ENCODE measurements around the gene PARP9. TPM values are rescaled to one million over a fixed set of nuclear protein-coding genes. Genes with fewer than 3 reads are reported as not detected.

The PARP9 gene
- polyA plus RNA-seq, 3 donors: 16.9 to 18.3 (median 17.2) TPM

GRCh38 chr3:122496508-122496907 lies 67.6 kb downstream of the PARP9 start:
- no peak for DNase-seq (ENCODE audit: low read depth in 3 of 3, low spot score in 2 of 3)

- no peak for DNase-seq (ENCODE audit: low read depth in 3 of 3, low spot score in 2 of 3)
Measured at GRCh38 chr3:122493296-122493695, 70.8 kb downstream of the PARP9 start.

GRCh38 chr3:122488262-122488973 lies 75.7 kb downstream of the PARP9 start:
- DNase-seq (ENCODE audit: low read depth in 3 of 3, low spot score in 2 of 3): no peak

- DNase-seq (ENCODE audit: low read depth in 3 of 3, low spot score in 2 of 3): no peak
Measured at GRCh38 chr3:122484985-122485384, 79.1 kb downstream of the PARP9 start.

- DNase-seq (ENCODE audit: low read depth in 3 of 3, low spot score in 2 of 3): no peak
Measured at GRCh38 chr3:122481390-122481789, 82.7 kb downstream of the PARP9 start.

Other genes with a start within 250 kb of the PARP9 start
- gene CSTA, start 239.1 kb downstream of the PARP9 start, polyA plus RNA-seq (ENCODE audit: insufficient read length in 3 of 3): 1 to 10 TPM in 1 of 3 donors, under 1 TPM in 2; 0.37 to 1.2 (median 0.93) TPM
- gene MIX23, start 181.1 kb downstream of the PARP9 start, polyA plus RNA-seq (ENCODE audit: insufficient read length in 3 of 3): 10 to 100 TPM; 54.5 to 59.4 (median 58.0) TPM
- gene FAM162A, start 180.1 kb downstream of the PARP9 start, polyA plus RNA-seq (ENCODE audit: insufficient read length in 3 of 3): 10 to 100 TPM; 81.7 to 86.4 (median 85.7) TPM
- 10 to 100 TPM; 10.8 to 12.2 (median 10.8) TPM for gene WDR5B, start 148.2 kb downstream of the PARP9 start, polyA plus RNA-seq (ENCODE audit: insufficient read length in 3 of 3)
- gene KPNA1, start 49.4 kb downstream of the PARP9 start, polyA plus RNA-seq (ENCODE audit: insufficient read length in 3 of 3): 10 to 100 TPM; 47.2 to 51.6 (median 51.1) TPM
- gene DTX3L, start within 50 bp of the PARP9 start, polyA plus RNA-seq (ENCODE audit: insufficient read length in 3 of 3): 10 to 100 TPM; 14.3 to 14.8 (median 14.6) TPM
- gene PARP15, start 13.3 kb upstream of the PARP9 start, polyA plus RNA-seq (ENCODE audit: insufficient read length in 3 of 3): under 1 TPM; 0.11 to 0.25 (median 0.14) TPM
- 10 to 100 TPM; 22.1 to 26.8 (median 22.6) TPM for gene PARP14, start 116.5 kb upstream of the PARP9 start, polyA plus RNA-seq (ENCODE audit: insufficient read length in 3 of 3)
- 10 to 100 TPM in 2 of 3 donors, 1 to 10 TPM in 1; 10.0 to 11.6 (median 10.9) TPM for gene HSPBAP1, start 229.5 kb upstream of the PARP9 start, polyA plus RNA-seq (ENCODE audit: insufficient read length in 3 of 3)
- 10 to 100 TPM; 15.7 to 16.8 (median 16.3) TPM for gene SLC49A4, start 230.8 kb upstream of the PARP9 start, polyA plus RNA-seq (ENCODE audit: insufficient read length in 3 of 3)

All from right renal cortex interstitium (tissue), 3 donors.